HL-60 (cell line): ENCODE measurements around the gene WNT16.

Experiments
- DNase-seq, 2 experiments: peaks; one replicate each; pipeline ENCODE4 v3.0.0-alpha.2; 2010 to 2020; ENCODE audit warnings: low read depth in 1 of 2, low spot score in 1 of 2
- H3K27ac ChIP-seq: fragments of 250-450 bp; sonication (Bioruptor Pico); replicated peaks from 2 replicates; pipeline ENCODE4 v1.5.1; 2020; ENCODE audit warnings: mild to moderate bottlenecking, moderate library complexity
- H3K27me3 ChIP-seq: fragments of 250-450 bp; sonication (Bioruptor Pico); 2 replicates; pipeline ENCODE4 v1.5.1; 2021; ENCODE audit warnings: mild to moderate bottlenecking, moderate library complexity; ENCODE audit not compliant: insufficient read depth, poor library complexity, severe bottlenecking
- H3K4me3 ChIP-seq: replicated peaks from 2 replicates; pipeline ENCODE4 v1.5.1; 2011; ENCODE audit warnings: mild to moderate bottlenecking, control low read depth, low read length; ENCODE audit not compliant: insufficient read depth
- CTCF ChIP-seq: IDR thresholded peaks from one replicate; pipeline ENCODE4 v1.5.1; 2011; ENCODE audit warnings: low read length, control low read depth, inconsistent platforms; ENCODE audit not compliant: insufficient read depth
- GABPA ChIP-seq: IDR thresholded peaks from 2 replicates; pipeline ENCODE4 v1.6.1; 2012; ENCODE audit warnings: low read depth
- POLR2AphosphoS5 ChIP-seq: IDR thresholded peaks from 2 replicates; pipeline ENCODE4 v1.6.1; 2012; ENCODE audit warnings: low read depth
- REST ChIP-seq: IDR thresholded peaks from 2 replicates; pipeline ENCODE4 v1.6.1; 2012; ENCODE audit warnings: low read depth; ENCODE audit not compliant: insufficient replicate concordance
- SPI1 ChIP-seq: IDR thresholded peaks from 2 replicates; pipeline ENCODE4 v1.6.1; 2012; ENCODE audit warnings: low read depth, mild to moderate bottlenecking, borderline replicate concordance

WNT16 gene

GRCh38 chr7:121337398-121337797, 8.6 kb downstream of the WNT16 start:
- Histone ChIP-seq H3K4me3 (no peak overlapping the region), H3K27ac (no peak overlapping the region), H3K27me3 (peaks cover under 1% of the 10 kb centered on the region)
- TF ChIP-seq SPI1 (no peak), GABPA (no peak), REST (no peak)
- DNase-seq = no peak

- DNase-seq = peak in 1 of 2 experiments; percentile 32
- TF ChIP-seq REST (no peak), SPI1 (no peak)
- H3K27ac ChIP-seq = no peak overlapping the region
- no peaks in the 10 kb centered on the region for H3K27me3 ChIP-seq
- no peak overlapping the region for H3K4me3 ChIP-seq
Observed at GRCh38 chr7:121339082-121339481, 10.3 kb downstream of the WNT16 start.

- Histone ChIP-seq H3K27me3 (no peaks in the 10 kb centered on the region), H3K27ac (no peak overlapping the region), H3K4me3 (no peak overlapping the region)
- no peak for DNase-seq
- no peak for TF ChIP-seq REST
- no peak for TF ChIP-seq SPI1
- no peak for TF ChIP-seq CTCF
- no peak for TF ChIP-seq GABPA
- no peak for TF ChIP-seq POLR2AphosphoS5
Observed at GRCh38 chr7:121341933-121342332, 13.1 kb downstream of the WNT16 start.

GRCh38 chr7:121342631-121343030, 13.8 kb downstream of the WNT16 start:
- Histone ChIP-seq H3K4me3 (no peak overlapping the region), H3K27me3 (no peaks in the 10 kb centered on the region), H3K27ac (no peak overlapping the region)
- DNase-seq = no peak
- TF ChIP-seq SPI1 (no peak), GABPA (no peak), REST (no peak), CTCF (no peak), POLR2AphosphoS5 (no peak)
